Kidney epithelial cell (primary cell): Measurements from ENCODE around the gene SMAD7. TPM values are rescaled to one million over a fixed set of nuclear protein-coding genes. Genes with fewer than 3 reads are reported as not detected.

Experiments used
- DNase-seq: peaks from one replicate; pipeline ENCODE4 v3.0.0-alpha.2; 2010; ENCODE audit warnings: low read depth
- H3K27me3 ChIP-seq: 2 replicates; pipeline ENCODE4 v1.6.0; 2011; ENCODE audit warnings: low read length; ENCODE audit not compliant: control insufficient read depth, insufficient read depth
- H3K36me3 ChIP-seq: 2 replicates; pipeline ENCODE4 v1.5.1; 2011; ENCODE audit warnings: low read length; ENCODE audit not compliant: control insufficient read depth, insufficient read depth
- H3K4me3 ChIP-seq: 2 replicates; pipeline ENCODE4 v1.5.1; 2011; ENCODE audit warnings: low read depth, mild to moderate bottlenecking, control low read depth, low read length
- total RNA-seq: library from RNA; depleted of rRNA; stranded (reverse); fragments of >200 nt; gene quantifications from 2 replicates; pipeline ENCODE4 v1.2.3, GENCODE V29; 2015
- TF ChIP-seq, protein P1 (sequence below): IDR thresholded peaks from 2 replicates; pipeline ENCODE4 v1.5.1; 2011; ENCODE audit warnings: mild to moderate bottlenecking, moderate library complexity, low read length, control low read depth, inconsistent platforms; ENCODE audit not compliant: insufficient read depth, poor library complexity, severe bottlenecking

SMAD7 gene
- total RNA-seq, 1 donor from 2014 or later: 54.3 TPM

GRCh38 chr18:48886520-48887293 lies 64.1 kb downstream of the SMAD7 start:
- Histone ChIP-seq H3K36me3 (no peaks in the 10 kb centered on the region), H3K27me3 (no peaks in the 10 kb centered on the region), H3K4me3 (no peak overlapping the region)
- DNase-seq: no peak
- TF ChIP-seq, protein P1, sequence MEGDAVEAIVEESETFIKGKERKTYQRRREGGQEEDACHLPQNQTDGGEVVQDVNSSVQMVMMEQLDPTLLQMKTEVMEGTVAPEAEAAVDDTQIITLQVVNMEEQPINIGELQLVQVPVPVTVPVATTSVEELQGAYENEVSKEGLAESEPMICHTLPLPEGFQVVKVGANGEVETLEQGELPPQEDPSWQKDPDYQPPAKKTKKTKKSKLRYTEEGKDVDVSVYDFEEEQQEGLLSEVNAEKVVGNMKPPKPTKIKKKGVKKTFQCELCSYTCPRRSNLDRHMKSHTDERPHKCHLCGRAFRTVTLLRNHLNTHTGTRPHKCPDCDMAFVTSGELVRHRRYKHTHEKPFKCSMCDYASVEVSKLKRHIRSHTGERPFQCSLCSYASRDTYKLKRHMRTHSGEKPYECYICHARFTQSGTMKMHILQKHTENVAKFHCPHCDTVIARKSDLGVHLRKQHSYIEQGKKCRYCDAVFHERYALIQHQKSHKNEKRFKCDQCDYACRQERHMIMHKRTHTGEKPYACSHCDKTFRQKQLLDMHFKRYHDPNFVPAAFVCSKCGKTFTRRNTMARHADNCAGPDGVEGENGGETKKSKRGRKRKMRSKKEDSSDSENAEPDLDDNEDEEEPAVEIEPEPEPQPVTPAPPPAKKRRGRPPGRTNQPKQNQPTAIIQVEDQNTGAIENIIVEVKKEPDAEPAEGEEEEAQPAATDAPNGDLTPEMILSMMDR: no peak

DNA sequence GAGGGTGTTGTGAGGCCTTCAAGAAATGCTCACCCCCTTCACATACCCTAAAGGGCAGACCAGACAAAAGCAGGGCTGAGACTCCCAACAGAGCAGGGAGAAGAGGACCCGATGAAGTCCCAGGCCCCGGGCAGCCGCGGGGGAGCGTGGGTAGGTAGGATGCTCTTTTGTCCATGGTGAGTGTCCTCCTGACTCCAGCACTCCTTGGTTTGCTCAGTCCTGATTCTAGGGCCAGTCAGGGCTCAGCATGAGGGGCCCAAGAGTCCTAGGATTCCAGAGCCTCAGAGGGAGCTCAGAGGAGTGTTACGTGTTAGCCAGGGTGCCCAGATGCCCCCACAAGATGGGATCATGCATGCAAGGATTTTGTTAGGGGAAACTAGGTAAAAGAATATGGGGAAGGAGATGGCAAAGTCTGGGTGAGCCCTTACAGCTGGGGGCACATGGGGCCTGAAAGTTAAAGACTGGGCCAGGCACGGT lies 64.8 kb downstream of the SMAD7 start:
- no peaks in the 10 kb centered on the region for H3K27me3 ChIP-seq
- TF ChIP-seq, protein P1: no peak
- no peak overlapping the region for H3K4me3 ChIP-seq
- DNase-seq: no peak
- H3K36me3 ChIP-seq: no peaks in the 10 kb centered on the region

DNA sequence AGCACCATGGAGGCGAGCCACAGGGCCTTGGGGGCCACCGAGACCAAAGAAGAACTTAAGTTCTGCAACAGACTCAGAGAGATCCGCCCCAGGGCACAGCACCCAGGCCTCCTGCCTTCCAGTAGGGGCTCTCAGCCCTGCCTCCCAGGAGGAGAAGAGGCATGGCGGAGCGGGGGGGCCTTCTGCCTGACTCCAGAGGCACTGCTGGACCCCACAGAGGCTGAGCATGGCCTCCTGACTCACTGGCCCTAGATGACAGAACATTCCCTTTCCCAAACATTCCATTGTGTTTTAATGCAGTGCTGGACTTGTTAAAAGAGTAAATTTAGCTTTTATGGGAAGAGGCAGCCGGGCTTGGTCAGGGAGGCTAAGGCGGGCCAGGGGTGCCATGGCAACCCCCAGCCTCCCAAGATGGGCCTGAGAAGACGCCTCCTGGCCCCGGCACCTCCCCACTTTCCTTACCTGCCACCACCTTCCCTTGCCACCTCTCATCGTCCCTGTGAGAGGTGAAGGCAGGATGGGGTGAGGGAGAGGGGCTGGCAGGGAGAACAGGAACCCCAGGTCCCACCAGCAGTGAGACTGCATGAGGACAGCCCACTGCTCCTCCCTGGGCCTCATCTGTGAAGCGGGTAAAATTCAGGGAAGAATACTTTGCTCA lies 65.4 kb downstream of the SMAD7 start:
- DNase-seq: no peak
- Histone ChIP-seq H3K27me3 (no peaks in the 10 kb centered on the region), H3K36me3 (no peaks in the 10 kb centered on the region), H3K4me3 (no peak overlapping the region)
- TF ChIP-seq, protein P1: no peak

GRCh38 chr18:48884771-48885170 lies 66.0 kb downstream of the SMAD7 start:
- DNase-seq: no peak
- TF ChIP-seq, protein P1: no peak
- Histone ChIP-seq H3K27me3 (no peaks in the 10 kb centered on the region), H3K4me3 (no peak overlapping the region), H3K36me3 (no peaks in the 10 kb centered on the region)

DNA sequence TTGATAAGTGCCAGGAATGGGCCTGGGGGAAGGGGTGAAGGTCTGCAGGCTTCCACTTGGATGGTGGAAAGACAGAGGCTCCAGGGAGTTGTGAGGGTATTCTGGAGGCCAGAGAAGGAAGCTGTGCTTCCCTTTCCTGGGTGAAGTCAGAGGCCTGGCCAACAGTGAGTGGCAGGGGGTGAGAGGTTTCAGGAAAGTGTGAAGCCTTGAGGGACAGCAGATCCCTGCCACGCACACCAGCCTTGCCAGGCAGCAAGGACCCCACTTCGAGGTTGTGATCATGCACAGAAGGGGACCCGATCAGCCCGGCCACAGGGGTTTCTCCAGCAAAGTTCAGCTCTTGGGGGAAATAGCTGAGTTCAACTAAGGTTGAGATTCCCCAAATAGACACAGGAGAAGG lies 66.5 kb downstream of the SMAD7 start:
- DNase-seq: no peak
- Histone ChIP-seq H3K27me3 (no peaks in the 10 kb centered on the region), H3K36me3 (no peaks in the 10 kb centered on the region), H3K4me3 (no peak overlapping the region)
- TF ChIP-seq, protein P1: no peak

DNA sequence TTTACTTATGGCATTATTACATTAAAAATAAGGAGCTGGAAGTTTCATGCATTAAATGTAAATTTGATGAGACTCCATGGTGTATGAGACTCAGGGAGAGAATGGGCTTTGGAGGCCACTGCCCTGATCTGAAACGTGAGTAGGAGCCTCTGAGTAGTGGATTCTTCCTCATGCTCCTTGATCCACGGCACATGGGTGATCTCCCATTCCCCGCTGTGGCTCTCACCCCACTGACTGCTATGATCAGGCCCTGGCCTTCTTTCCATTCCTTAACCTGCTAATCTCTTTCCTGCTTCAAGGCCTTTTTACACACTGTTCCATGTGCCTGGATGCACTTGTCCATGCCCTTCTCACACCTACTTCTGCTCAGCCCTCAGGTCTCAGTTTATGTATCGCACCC lies 68.4 kb downstream of the SMAD7 start:
- Histone ChIP-seq H3K36me3 (no peaks in the 10 kb centered on the region), H3K4me3 (no peak overlapping the region), H3K27me3 (no peaks in the 10 kb centered on the region)
- TF ChIP-seq, protein P1: no peak
- no peak for DNase-seq
